Upper lobe of left lung (tissue), 6 donors: ENCODE results near the gene IL1RL2. TPM values are rescaled to one million over a fixed set of nuclear protein-coding genes. Genes with fewer than 3 reads are reported as not detected.

ENCODE experiments used
- ATAC-seq, 2 donors: fragments of 200-7000 bp; cut with Tn5 transposase; one replicate each; pipeline ENCODE4 v1.9.1; 2022; ENCODE audit warnings: mild to moderate bottlenecking in 2 of 2, moderate library complexity in 2 of 2; ENCODE audit not compliant: low FRiP score in 2 of 2
- DNase-seq, 2 donors: peaks; one replicate each; pipeline ENCODE4 v3.0.0-alpha.2; 2019 to 2020
- H3K27ac ChIP-seq, 4 donors: fragments of 200-600 bp; sonication (generic); one replicate each; pipeline ENCODE4 v1.5.1; 2016 to 2019
- H3K27me3 ChIP-seq, 4 donors: fragments of 200-600 bp; sonication (generic); one replicate each; pipeline ENCODE4 v1.5.1; 2017 to 2019
- H3K36me3 ChIP-seq, 4 donors: fragments of 200-600 bp; sonication (generic); one replicate each; pipeline ENCODE4 v1.5.1; 2016 to 2019
- H3K4me1 ChIP-seq, 4 donors: fragments of 200-600 bp; sonication (generic); one replicate each; pipeline ENCODE4 v1.5.1; 2018 to 2019
- H3K4me3 ChIP-seq, 4 donors: fragments of 200-600 bp; sonication (generic); one replicate each; pipeline ENCODE4 v1.5.1; 2017 to 2019; ENCODE audit warnings: mild to moderate bottlenecking in 2 of 4, moderate library complexity in 1 of 4
- H3K9me3 ChIP-seq, 4 donors: fragments of 200-600 bp; sonication (generic); one replicate each; pipeline ENCODE4 v1.5.1; 2018 to 2019
- CTCF ChIP-seq, 6 experiments: fragments of 450-650 bp in 4 of 6; fragments of 200-600 bp in 2 of 6; sonication (generic) in 2 of 6; IDR thresholded peaks; one replicate each; pipeline ENCODE4 v1.5.1; 2016 to 2019; ENCODE audit warnings: antibody characterized with exemption in 6 of 6
- EP300 ChIP-seq, 4 donors: sonication (generic); formaldehyde crosslinking; IDR thresholded peaks; one replicate each; pipeline ENCODE4 v1.5.1; 2017; ENCODE audit warnings: antibody characterized with exemption in 4 of 4, control low read depth in 2 of 4
- POLR2A ChIP-seq, 4 donors: fragments of 450-650 bp; IDR thresholded peaks; one replicate each; pipeline ENCODE4 v1.5.1; 2016 to 2017; ENCODE audit warnings: antibody characterized with exemption in 4 of 4, mild to moderate bottlenecking in 2 of 4
- POLR2AphosphoS5 ChIP-seq, 2 donors: sonication (generic); formaldehyde crosslinking; IDR thresholded peaks; one replicate each; pipeline ENCODE4 v1.5.1; 2017; ENCODE audit warnings: antibody characterized with exemption in 2 of 2
- WGBS, 2 donors: methylation state at CpG; one replicate each; pipeline ENCODE4 v1.1.5; 2017 to 2018; 5-methylcytosine and 5-hydroxymethylcytosine counted together
- total RNA-seq, 6 donors: library from RNA; depleted of rRNA in 4 of 6; stranded (reverse); fragments of >200 nt in 4 of 6; gene quantifications; one replicate each; pipeline versions ENCODE4 v1.1.0 to v1.2.1, GENCODE V29; 2016 to 2021
- donor health status: DM: no; HTN: no; CAD: no; lungs with moderate emphysema.
- donor health status: DM: no; HTN: yes; CAD: no; lungs with severe emphysema.

Gene IL1RL2
- total RNA-seq, 6 donors from 2014 or later, result 0.57 to 1.7 (median 1.4) TPM; not detected in 1

GRCh38 chr2:102179788-102180686 lies 6.8 kb upstream of the IL1RL2 start:
- Histone ChIP-seq H3K4me1 (peaks cover 0 to 8% (median 4%) of the 10 kb centered on the region in 4 donors), H3K27me3 (no peaks in the 10 kb centered on the region), H3K36me3 (peaks cover 20 to 42% (median 28%) of the 10 kb centered on the region in 4 donors), H3K9me3 (no peaks in the 10 kb centered on the region), H3K27ac (no peak overlapping the region), H3K4me3 (no peak overlapping the region)
- ATAC-seq, result no peak
- DNase-seq, result no peak
- no peak for TF ChIP-seq EP300 (IDR thresholded peaks at IDR 0.05)
- no peak for TF ChIP-seq CTCF (IDR thresholded peaks at IDR 0.05)
- TF ChIP-seq POLR2A (IDR thresholded peaks at IDR 0.05), result no peak
- no peak for TF ChIP-seq POLR2AphosphoS5 (IDR thresholded peaks at IDR 0.05)
- 93 to 97% methylated on average over 2 of the region's 2 CpGs for WGBS, 2 donors

GRCh38 chr2:102180687-102180999 lies 6.2 kb upstream of the IL1RL2 start:
- Histone ChIP-seq H3K4me1 (peaks cover 0 to 9% (median 4%) of the 10 kb centered on the region in 4 donors), H3K27me3 (no peaks in the 10 kb centered on the region), H3K4me3 (no peak overlapping the region), H3K27ac (no peak overlapping the region), H3K9me3 (no peaks in the 10 kb centered on the region), H3K36me3 (peaks cover 14 to 36% (median 24%) of the 10 kb centered on the region in 4 donors)
- no peak for ATAC-seq
- DNase-seq, result no peak
- TF ChIP-seq EP300 (IDR thresholded peaks at IDR 0.05) (no peak), POLR2A (IDR thresholded peaks at IDR 0.05) (no peak), POLR2AphosphoS5 (IDR thresholded peaks at IDR 0.05) (no peak), CTCF (IDR thresholded peaks at IDR 0.05) (no peak)
- 44 to 67% methylated on average over 1 of the region's 1 CpG for WGBS, 2 donors

- H3K4me1 ChIP-seq, result peaks cover 0 to 12% (median 4%) of the 10 kb centered on the region in 4 donors
- ATAC-seq (no peak), DNase-seq (no peak)
- H3K36me3 ChIP-seq, result peaks cover 7 to 29% (median 18%) of the 10 kb centered on the region in 4 donors
- H3K27me3 ChIP-seq, result no peaks in the 10 kb centered on the region
- no peak for TF ChIP-seq EP300 (IDR thresholded peaks at IDR 0.05)
- TF ChIP-seq POLR2A (IDR thresholded peaks at IDR 0.05), result no peak
- TF ChIP-seq CTCF (IDR thresholded peaks at IDR 0.05), result no peak
- TF ChIP-seq POLR2AphosphoS5 (IDR thresholded peaks at IDR 0.05), result no peak
- no peak overlapping the region for H3K27ac ChIP-seq
- no peaks in the 10 kb centered on the region for H3K9me3 ChIP-seq
- WGBS, 2 donors, result 92 to 95% methylated on average over 5 of the region's 5 CpGs
- no peak overlapping the region for H3K4me3 ChIP-seq
Measured at GRCh38 chr2:102181376-102181775, 5.4 kb upstream of the IL1RL2 start.

- no peak for TF ChIP-seq POLR2AphosphoS5 (IDR thresholded peaks at IDR 0.05)
- no peak for TF ChIP-seq CTCF (IDR thresholded peaks at IDR 0.05)
- no peak for TF ChIP-seq EP300 (IDR thresholded peaks at IDR 0.05)
- TF ChIP-seq POLR2A (IDR thresholded peaks at IDR 0.05), result no peak
- Histone ChIP-seq H3K27me3 (no peaks in the 10 kb centered on the region), H3K4me3 (no peak overlapping the region), H3K9me3 (no peaks in the 10 kb centered on the region), H3K36me3 (peaks cover 0 to 22% (median 11%) of the 10 kb centered on the region in 4 donors), H3K4me1 (peaks cover 0 to 12% (median 4%) of the 10 kb centered on the region in 4 donors), H3K27ac (peak overlapping the region in 1 of 4 donors; percentile 8)
- ATAC-seq (peak in 1 of 2 donors; percentile 39), DNase-seq (no peak)
- 69 to 77% methylated on average over 7 of the region's 7 CpGs for WGBS, 2 donors
Measured at GRCh38 chr2:102181919-102182635, 4.7 kb upstream of the IL1RL2 start.
